ENCODE data around the gene SF3B6.
A peak's percentile ranks its signal among the peaks of the same experiment; 100 is the strongest.

DNA sequence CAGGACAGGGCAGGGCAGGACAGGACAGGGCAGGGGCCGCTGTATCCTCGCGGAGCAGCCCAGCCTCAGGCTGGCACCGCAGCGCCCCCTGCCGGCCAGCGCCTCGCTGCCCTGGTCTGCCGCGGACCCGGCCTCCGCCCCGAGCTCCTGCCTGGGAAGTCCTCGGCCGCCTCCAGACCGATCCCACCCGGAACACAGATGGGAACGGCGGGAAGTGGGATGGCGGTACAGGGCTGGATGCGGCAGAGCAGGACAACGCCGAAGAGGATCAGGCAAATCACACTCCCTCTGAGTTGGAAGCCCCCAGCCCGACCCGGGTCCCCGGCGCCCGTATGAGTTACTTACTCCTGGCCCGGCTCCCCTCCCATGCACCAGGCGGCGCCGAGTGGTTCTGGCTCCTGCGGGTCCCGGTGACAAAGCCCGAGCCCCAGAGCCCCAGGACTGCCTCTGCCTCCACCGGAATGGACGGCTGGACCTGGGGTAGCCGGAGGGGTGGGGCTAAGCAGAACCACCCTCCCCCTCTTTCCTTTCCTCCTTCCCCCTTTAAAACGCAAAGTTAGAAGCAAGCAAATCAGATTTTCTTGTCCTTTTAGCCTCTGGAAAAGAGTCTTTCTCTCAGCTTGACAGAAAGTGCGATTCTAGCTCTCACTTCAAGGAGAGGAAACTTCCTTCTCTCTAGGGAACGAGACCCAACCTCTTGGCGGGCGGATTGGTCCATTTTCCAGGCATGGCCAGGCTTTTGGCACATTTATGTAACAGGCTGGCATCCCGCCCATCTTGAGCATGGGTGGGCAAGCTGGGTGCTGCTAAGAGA is 8.5 kb upstream of the SF3B6 start, which contains the start of gene TP53I3:
- TF ChIP-seq POLR2A (IDR thresholded peaks at IDR 0.05) = peak in 1 of 2 donors; percentile 49
- TF ChIP-seq, protein P1, sequence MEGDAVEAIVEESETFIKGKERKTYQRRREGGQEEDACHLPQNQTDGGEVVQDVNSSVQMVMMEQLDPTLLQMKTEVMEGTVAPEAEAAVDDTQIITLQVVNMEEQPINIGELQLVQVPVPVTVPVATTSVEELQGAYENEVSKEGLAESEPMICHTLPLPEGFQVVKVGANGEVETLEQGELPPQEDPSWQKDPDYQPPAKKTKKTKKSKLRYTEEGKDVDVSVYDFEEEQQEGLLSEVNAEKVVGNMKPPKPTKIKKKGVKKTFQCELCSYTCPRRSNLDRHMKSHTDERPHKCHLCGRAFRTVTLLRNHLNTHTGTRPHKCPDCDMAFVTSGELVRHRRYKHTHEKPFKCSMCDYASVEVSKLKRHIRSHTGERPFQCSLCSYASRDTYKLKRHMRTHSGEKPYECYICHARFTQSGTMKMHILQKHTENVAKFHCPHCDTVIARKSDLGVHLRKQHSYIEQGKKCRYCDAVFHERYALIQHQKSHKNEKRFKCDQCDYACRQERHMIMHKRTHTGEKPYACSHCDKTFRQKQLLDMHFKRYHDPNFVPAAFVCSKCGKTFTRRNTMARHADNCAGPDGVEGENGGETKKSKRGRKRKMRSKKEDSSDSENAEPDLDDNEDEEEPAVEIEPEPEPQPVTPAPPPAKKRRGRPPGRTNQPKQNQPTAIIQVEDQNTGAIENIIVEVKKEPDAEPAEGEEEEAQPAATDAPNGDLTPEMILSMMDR (IDR thresholded peaks at IDR 0.05) = peak; percentile 93 to 99 (median 96)
